Naive thymus-derived CD4-positive, alpha-beta T cell (primary cell): ENCODE results near the gene ITIH4. TPM values are rescaled to one million over a fixed set of nuclear protein-coding genes. Genes with fewer than 3 reads are reported as not detected.

ENCODE experiments used
- ATAC-seq: fragments of 150-1000 bp; cut with Tn5 transposase; 2 replicates; pipeline ENCODE4 v1.10.0; 2021; ENCODE audit warnings: mild to moderate bottlenecking, moderate library complexity
- CTCF ChIA-PET: fragments of 350-600 bp; sonication (Branson Sonifier 250); formaldehyde crosslinking; loops from one replicate; lab custom pipeline; 2021; ENCODE audit warnings: antibody characterized with exemption; lab: Charles Lee
- POLR2A ChIA-PET: fragments of 350-600 bp; sonication (Branson Sonifier 250); formaldehyde crosslinking; loops from one replicate; lab custom pipeline; 2021; ENCODE audit warnings: antibody characterized with exemption, inconsistent platforms; lab: Charles Lee
- DNase-seq, 9 donors: peaks; one replicate each; pipeline versions ENCODE4 v3.0.0 to v3.0.0-alpha.2; 2020 to 2022; ENCODE audit warnings: mixed read lengths in 1 of 9
- H3K27ac ChIP-seq: one replicate; pipeline ENCODE4 v1.7.0; 2013; ENCODE audit warnings: mild to moderate bottlenecking, low read depth, low read length, moderate library complexity
- H3K27me3 ChIP-seq, 2 donors: one replicate each; pipeline ENCODE4 v1.7.0; 2013; ENCODE audit warnings: low read length in 2 of 2, mild to moderate bottlenecking in 2 of 2, moderate library complexity in 2 of 2; ENCODE audit not compliant: control insufficient read depth in 2 of 2, insufficient read depth in 2 of 2
- H3K36me3 ChIP-seq, 3 experiments: 1 replicate in 2 of 3; 2 replicates in 1 of 3; pipeline ENCODE4 v1.7.0; 2013; ENCODE audit warnings: low read length in 3 of 3, mild to moderate bottlenecking in 3 of 3, moderate library complexity in 1 of 3; ENCODE audit not compliant: insufficient read depth in 3 of 3, control insufficient read depth in 2 of 3
- H3K4me1 ChIP-seq, 2 donors: one replicate each; pipeline ENCODE4 v1.7.0; 2013; ENCODE audit warnings: low read length in 2 of 2, mild to moderate bottlenecking in 2 of 2, moderate library complexity in 1 of 2; ENCODE audit not compliant: control insufficient read depth in 2 of 2, insufficient read depth in 2 of 2
- H3K4me3 ChIP-seq: 2 replicates; pipeline ENCODE4 v1.7.0; 2013; ENCODE audit warnings: mild to moderate bottlenecking, low read length
- H3K9me3 ChIP-seq, 3 experiments: 1 replicate in 2 of 3; 2 replicates in 1 of 3; pipeline ENCODE4 v1.7.0; 2013; ENCODE audit warnings: low read length in 3 of 3; ENCODE audit not compliant: control insufficient read depth in 2 of 3
- H3K27ac Mint-ChIP-seq, 9 donors: one replicate each; pipeline ENCODE4 v1.8.0; 2020 to 2022; ENCODE audit warnings: mixed read lengths in 9 of 9, mild to moderate bottlenecking in 8 of 9, moderate library complexity in 5 of 9, inconsistent platforms in 2 of 9
- H3K27me3 Mint-ChIP-seq, 5 donors: one replicate each; pipeline ENCODE4 v1.8.0; 2021 to 2022; ENCODE audit warnings: mixed read lengths in 5 of 5, mild to moderate bottlenecking in 1 of 5
- H3K36me3 Mint-ChIP-seq, 5 donors: one replicate each; pipeline ENCODE4 v1.8.0; 2020 to 2022; ENCODE audit warnings: mixed read lengths in 5 of 5, mild to moderate bottlenecking in 3 of 5, inconsistent platforms in 1 of 5
- H3K4me1 Mint-ChIP-seq, 7 donors: one replicate each; pipeline ENCODE4 v1.8.0; 2020 to 2022; ENCODE audit warnings: mixed read lengths in 7 of 7, mild to moderate bottlenecking in 3 of 7, inconsistent platforms in 1 of 7
- H3K4me3 Mint-ChIP-seq, 10 donors: one replicate each; pipeline ENCODE4 v1.8.0; 2020 to 2022; ENCODE audit warnings: mild to moderate bottlenecking in 10 of 10, mixed read lengths in 10 of 10, moderate library complexity in 6 of 10, inconsistent platforms in 2 of 10
- H3K9me3 Mint-ChIP-seq, 11 donors: one replicate each; pipeline ENCODE4 v1.8.0; 2020 to 2022; ENCODE audit warnings: mixed read lengths in 11 of 11, mild to moderate bottlenecking in 4 of 11, inconsistent platforms in 1 of 11, moderate library complexity in 1 of 11
- intact Hi-C, 2 donors: fragments of 100-400 bp; cut with micrococcal nuclease; formaldehyde crosslinking; loops; one replicate each; pipeline ENCODE4 v1.15.1; 2023
- polyA plus RNA-seq, 2 donors: library from polyadenylated mRNA; unstranded; fragments of 300-500 nt; fragmentation: Illumina TruSeq; gene quantifications; one replicate each; pipeline ENCODE4 v1.2.3, GENCODE V29; 2021
- total RNA-seq, 6 experiments: library from RNA in 5 of 6; stranded (reverse) in 5 of 6; gene quantifications; 1 replicate in 5 of 6; 2 replicates in 1 of 6; pipeline ENCODE4 v1.2.3 and lab custom pipeline; 2021 to 2026

Gene ITIH4
- total and polyA plus RNA-seq, 7 experiments from 2014 or later, result 0.08 to 37.6 (median 32.3) TPM

DNA sequence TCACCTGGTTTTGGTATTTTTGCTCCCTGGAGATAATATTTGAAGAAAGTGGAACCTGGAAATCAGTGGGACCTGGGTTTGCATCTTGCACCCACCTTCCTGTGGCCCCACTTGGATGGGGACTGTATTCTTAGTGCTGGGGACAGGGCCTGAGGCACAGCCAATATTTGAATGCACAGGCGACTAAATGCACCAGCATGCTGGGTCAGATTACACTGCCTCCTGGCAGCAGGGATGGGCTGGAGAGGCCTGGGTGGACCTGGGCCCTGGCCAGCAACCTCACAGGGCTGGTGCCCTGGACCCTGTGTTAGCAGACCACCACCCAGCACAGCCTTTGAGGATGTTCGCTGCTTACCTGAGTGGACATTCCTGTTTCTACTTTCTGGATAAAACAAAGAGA is 10.5 kb downstream of the ITIH4 start:
- DNase-seq (no peak), ATAC-seq (no peak)
- no peak overlapping the region for H3K27ac ChIP-seq
- no peak overlapping the region for H3K4me3 Mint-ChIP-seq
- no peaks in the 10 kb centered on the region for H3K4me1 Mint-ChIP-seq
- H3K36me3 Mint-ChIP-seq, result peaks cover 0 to 6% (median 0%) of the 10 kb centered on the region in 5 donors
- no peaks in the 10 kb centered on the region for H3K27me3 ChIP-seq
- H3K4me1 ChIP-seq, result no peaks in the 10 kb centered on the region
- no peaks in the 10 kb centered on the region for H3K27me3 Mint-ChIP-seq
- no peak overlapping the region for H3K4me3 ChIP-seq
- no peak overlapping the region for H3K27ac Mint-ChIP-seq
- intact Hi-C loops, result no loop called here
- H3K36me3 ChIP-seq, result no peaks in the 10 kb centered on the region
- ChIA-PET POLR2A (no interaction called here), CTCF (no interaction called here)
- no peaks in the 10 kb centered on the region for H3K9me3 ChIP-seq
- no peaks in the 10 kb centered on the region for H3K9me3 Mint-ChIP-seq

DNA sequence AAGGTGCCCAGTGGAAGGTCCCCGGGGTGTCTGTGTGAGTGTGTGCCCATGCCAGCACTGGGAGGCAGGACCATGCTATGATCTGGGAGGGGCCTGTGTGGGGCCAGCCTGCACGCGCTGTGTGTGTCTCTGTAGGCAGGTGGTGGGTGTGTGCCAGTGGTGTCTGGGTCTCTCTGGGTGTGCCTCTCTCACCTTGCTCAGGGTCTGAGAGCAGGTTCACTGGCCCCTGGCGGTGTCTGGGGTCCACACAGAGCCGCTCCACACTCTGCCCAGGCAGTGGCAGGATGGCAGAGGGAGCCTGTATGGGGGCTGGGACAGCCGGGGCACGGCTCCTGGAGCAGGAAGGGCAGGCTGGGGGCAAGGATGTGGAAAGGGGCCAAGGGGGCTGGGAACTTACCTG is 12.6 kb downstream of the ITIH4 start:
- intact Hi-C loops, result no loop called here
- Mint-ChIP-seq H3K27me3 (no peaks in the 10 kb centered on the region), H3K27ac (no peak overlapping the region), H3K4me3 (no peak overlapping the region), H3K9me3 (no peaks in the 10 kb centered on the region), H3K4me1 (peaks cover 0 to 2% (median 0%) of the 10 kb centered on the region in 7 donors), H3K36me3 (peaks cover 0 to 4% (median 0%) of the 10 kb centered on the region in 5 donors)
- no peak overlapping the region for H3K27ac ChIP-seq
- no peak for DNase-seq
- H3K27me3 ChIP-seq, result no peaks in the 10 kb centered on the region
- H3K36me3 ChIP-seq, result no peaks in the 10 kb centered on the region
- H3K4me3 ChIP-seq, result no peak overlapping the region
- CTCF ChIA-PET, result no interaction called here
- H3K9me3 ChIP-seq, result no peaks in the 10 kb centered on the region
- no peak for ATAC-seq
- H3K4me1 ChIP-seq, result no peaks in the 10 kb centered on the region
- POLR2A ChIA-PET, result no interaction called here

DNA sequence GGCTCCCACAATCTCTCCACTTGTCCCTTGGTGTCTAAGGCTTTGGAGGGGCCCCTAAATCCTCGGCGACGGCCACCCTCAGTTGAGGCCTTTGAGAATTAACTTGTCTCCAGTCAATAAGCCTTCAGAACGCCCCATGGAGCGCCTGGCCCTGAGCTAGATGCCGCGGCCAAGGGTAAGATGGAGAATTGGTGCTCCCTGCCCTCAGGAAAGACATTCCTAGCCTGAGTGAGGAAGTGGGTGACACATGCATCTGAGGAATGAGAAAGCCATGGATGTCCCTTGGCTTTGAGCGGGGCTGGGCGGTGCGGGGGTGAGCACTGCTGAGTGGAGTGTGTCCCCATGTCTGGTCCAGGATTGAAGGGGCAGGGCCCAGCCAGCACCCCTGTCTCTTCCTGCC is 13.3 kb downstream of the ITIH4 start:
- H3K27me3 ChIP-seq, result no peaks in the 10 kb centered on the region
- H3K4me1 Mint-ChIP-seq, result peaks cover 0 to 2% (median 0%) of the 10 kb centered on the region in 7 donors
- DNase-seq (no peak), ATAC-seq (no peak)
- ChIA-PET CTCF (no interaction called here), POLR2A (no interaction called here)
- H3K36me3 ChIP-seq, result no peaks in the 10 kb centered on the region
- H3K27ac Mint-ChIP-seq, result peak overlapping the region in 1 of 9 donors; percentile 25
- intact Hi-C loops, result no loop called here
- no peak overlapping the region for H3K4me3 ChIP-seq
- peaks cover 0 to 3% (median 0%) of the 10 kb centered on the region in 5 donors for H3K36me3 Mint-ChIP-seq
- no peaks in the 10 kb centered on the region for H3K9me3 Mint-ChIP-seq
- H3K27me3 Mint-ChIP-seq, result no peaks in the 10 kb centered on the region
- no peaks in the 10 kb centered on the region for H3K9me3 ChIP-seq
- H3K4me1 ChIP-seq, result no peaks in the 10 kb centered on the region
- H3K27ac ChIP-seq, result no peak overlapping the region
- no peak overlapping the region for H3K4me3 Mint-ChIP-seq

DNA sequence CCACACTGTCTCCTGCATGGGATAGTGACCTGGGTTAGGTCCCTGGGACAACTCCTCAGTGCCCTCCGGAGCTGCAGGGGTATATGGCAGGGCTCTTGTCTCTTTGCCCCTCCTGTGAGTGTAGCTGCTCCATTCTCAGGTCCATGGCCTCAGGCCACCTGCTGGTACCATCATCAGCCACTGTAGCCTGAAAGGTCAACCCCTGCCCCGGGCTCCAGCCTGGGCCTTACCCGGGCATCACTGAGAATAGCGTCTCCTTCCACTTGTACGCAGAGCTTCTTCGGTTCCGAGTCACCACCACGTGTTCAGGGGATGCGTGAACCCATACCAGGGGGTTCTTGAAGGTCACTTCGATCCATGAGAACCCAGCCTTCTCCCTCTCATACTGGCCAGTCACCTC is 13.8 kb downstream of the ITIH4 start:
- intact Hi-C loops, result no loop called here
- no peak for DNase-seq
- ChIA-PET POLR2A (no interaction called here), CTCF (no interaction called here)
- ATAC-seq, result no peak
- Histone ChIP-seq H3K27ac (no peak overlapping the region), H3K9me3 (no peaks in the 10 kb centered on the region), H3K27me3 (no peaks in the 10 kb centered on the region), H3K4me1 (no peaks in the 10 kb centered on the region), H3K4me3 (no peak overlapping the region), H3K36me3 (no peaks in the 10 kb centered on the region)
- Mint-ChIP-seq H3K4me3 (no peak overlapping the region), H3K9me3 (no peaks in the 10 kb centered on the region), H3K4me1 (peaks cover 0 to 2% (median 0%) of the 10 kb centered on the region in 7 donors), H3K36me3 (peaks cover 0 to 3% (median 0%) of the 10 kb centered on the region in 5 donors), H3K27me3 (no peaks in the 10 kb centered on the region), H3K27ac (peak overlapping the region in 2 of 9 donors; percentile 56)

DNA sequence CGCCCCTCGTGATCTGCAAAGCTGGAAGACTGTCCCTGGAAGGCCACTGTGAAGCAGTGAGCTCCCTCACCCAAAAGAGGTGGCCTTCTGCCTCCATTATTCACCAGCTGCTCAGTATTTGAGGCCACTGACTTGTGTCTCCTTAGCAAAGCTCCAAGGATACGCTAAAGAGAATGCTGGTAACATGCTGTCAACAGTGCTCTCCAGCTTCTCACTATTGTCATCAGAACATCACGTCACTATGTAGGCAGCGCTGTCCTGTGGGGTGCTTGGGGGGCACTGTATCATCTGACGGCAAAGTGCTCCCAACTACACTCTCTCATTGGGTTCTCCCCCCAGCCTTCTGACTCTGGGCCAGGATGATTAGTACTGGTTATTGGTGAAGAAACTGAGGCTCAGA is 14.3 kb downstream of the ITIH4 start:
- H3K4me3 Mint-ChIP-seq, result no peak overlapping the region
- CTCF ChIA-PET, result no interaction called here

DNA sequence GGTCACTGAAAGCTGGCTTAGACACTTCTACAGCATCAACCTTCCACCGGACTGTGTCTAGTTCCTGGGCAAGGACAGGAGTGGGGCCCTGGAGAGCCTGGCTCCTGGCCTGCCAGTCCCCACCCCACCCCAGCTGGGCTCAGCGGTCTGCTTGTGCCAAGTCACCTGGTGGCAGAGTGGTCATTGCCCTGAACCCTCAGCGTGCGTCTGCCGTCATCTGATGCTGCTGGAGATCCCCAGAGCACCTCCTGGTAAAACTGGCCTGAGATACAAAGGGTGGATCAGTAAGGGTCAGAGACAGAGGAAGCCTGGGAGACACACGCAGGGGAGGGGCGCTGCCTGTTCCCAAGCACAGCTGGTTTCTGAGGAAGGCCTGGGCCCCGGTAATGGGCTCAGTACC is 16.7 kb downstream of the ITIH4 start:
- Histone ChIP-seq H3K4me1 (no peaks in the 10 kb centered on the region), H3K27ac (no peak overlapping the region), H3K27me3 (no peaks in the 10 kb centered on the region), H3K9me3 (no peaks in the 10 kb centered on the region), H3K4me3 (no peak overlapping the region), H3K36me3 (no peaks in the 10 kb centered on the region)
- DNase-seq, result no peak
- no peak for ATAC-seq
- no peaks in the 10 kb centered on the region for H3K36me3 Mint-ChIP-seq
- POLR2A ChIA-PET, result no interaction called here
- peaks cover 5 to 9% (median 7%) of the 10 kb centered on the region in 7 donors for H3K4me1 Mint-ChIP-seq
- CTCF ChIA-PET, result no interaction called here
- no peak overlapping the region for H3K27ac Mint-ChIP-seq
- no peaks in the 10 kb centered on the region for H3K9me3 Mint-ChIP-seq
- no peaks in the 10 kb centered on the region for H3K27me3 Mint-ChIP-seq
- intact Hi-C loops, result no loop called here
- no peak overlapping the region for H3K4me3 Mint-ChIP-seq

More for the DNA sequence above, 14.3 kb downstream of the ITIH4 start:
- Mint-ChIP-seq H3K4me1 (peaks cover 0 to 3% (median 0%) of the 10 kb centered on the region in 7 donors), H3K27me3 (no peaks in the 10 kb centered on the region), H3K27ac (peak overlapping the region in 1 of 9 donors; percentile 56), H3K9me3 (no peaks in the 10 kb centered on the region), H3K36me3 (peaks cover 0 to 2% (median 0%) of the 10 kb centered on the region in 5 donors)
- Histone ChIP-seq H3K4me1 (no peaks in the 10 kb centered on the region), H3K36me3 (no peaks in the 10 kb centered on the region), H3K9me3 (no peaks in the 10 kb centered on the region), H3K27ac (no peak overlapping the region), H3K27me3 (no peaks in the 10 kb centered on the region), H3K4me3 (no peak overlapping the region)
- DNase-seq (no peak), ATAC-seq (no peak)
- POLR2A ChIA-PET, result no interaction called here
- intact Hi-C loops, result no loop called here

DNA sequence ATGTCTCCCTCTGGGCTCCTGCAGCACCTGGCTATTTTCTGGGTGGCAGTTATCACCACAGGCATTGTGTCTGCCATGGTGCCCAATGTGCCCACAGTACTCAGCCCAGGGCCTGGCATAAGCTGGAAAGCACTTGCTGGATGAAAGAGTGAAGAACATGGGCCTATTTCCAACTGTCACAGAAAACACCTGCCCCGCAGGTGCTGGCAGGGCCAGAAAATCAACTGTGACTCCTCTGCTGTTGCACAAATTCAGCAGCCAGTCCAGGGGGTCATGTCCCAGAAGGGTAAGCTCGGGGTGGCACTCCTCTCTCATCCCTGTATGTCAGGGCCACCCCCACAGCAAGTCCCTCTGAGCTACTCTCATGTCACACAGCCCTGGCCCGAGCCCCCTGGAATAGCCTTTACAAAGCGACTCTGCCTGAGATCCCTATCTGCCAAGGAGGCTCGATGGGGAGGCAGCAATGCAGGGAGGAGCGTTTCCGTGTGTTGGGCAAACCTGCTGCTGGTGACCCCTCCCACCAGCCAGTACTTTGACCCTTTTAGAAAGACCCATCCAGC is 18.9 kb downstream of the ITIH4 start:
- CTCF ChIA-PET, result interaction anchor here (1.0 kb wide), 1 partner anchor 10 kb away, joined by 3 read pairs; no protein-coding TSS in a partner anchor
- Histone ChIP-seq H3K27ac (no peak overlapping the region), H3K4me3 (no peak overlapping the region), H3K4me1 (no peaks in the 10 kb centered on the region), H3K9me3 (no peaks in the 10 kb centered on the region), H3K27me3 (no peaks in the 10 kb centered on the region), H3K36me3 (no peaks in the 10 kb centered on the region)
- H3K4me3 Mint-ChIP-seq, result no peak overlapping the region
- H3K27ac Mint-ChIP-seq, result peak overlapping the region in 3 of 9 donors; percentile 17 to 62 (median 21)
- intact Hi-C loops, result no loop called here
- ATAC-seq (no peak), DNase-seq (no peak)
- H3K4me1 Mint-ChIP-seq, result peaks cover 5 to 9% (median 7%) of the 10 kb centered on the region in 7 donors
- POLR2A ChIA-PET, result no interaction called here
- H3K36me3 Mint-ChIP-seq, result no peaks in the 10 kb centered on the region
- H3K27me3 Mint-ChIP-seq, result no peaks in the 10 kb centered on the region
- no peaks in the 10 kb centered on the region for H3K9me3 Mint-ChIP-seq
